Activated naive CD8-positive, alpha-beta T cell treated with anti-CD3 and anti-CD28 coated beads, Interleukin-2, amount 10 ng/mL, durations not matched to agents 7 days and 5 days (primary cell): ENCODE data around the gene OGFOD1. TPM values are rescaled to one million over a fixed set of nuclear protein-coding genes. Genes with fewer than 3 reads are reported as not detected.
"Not testable (repeated sequence)": the region's sequence is repeated elsewhere in the genome, so short reads cannot be mapped to it uniquely, and the experiment has no call there.

Source experiments
- ATAC-seq: fragments of 150-1000 bp; cut with Tn5 transposase; one replicate; pipeline ENCODE4 v1.10.0; 2021; ENCODE audit warnings: low read depth, moderate library complexity
- POLR2A ChIA-PET: fragments of 350-600 bp; sonication (Branson Sonifier 250); formaldehyde crosslinking; loops from one replicate; lab custom pipeline; 2021; ENCODE audit warnings: antibody characterized with exemption; lab: Charles Lee
- DNase-seq: peaks from one replicate; pipeline ENCODE4 v3.0.0; 2021
- H3K27ac Mint-ChIP-seq: one replicate; pipeline ENCODE4 v1.8.0; 2022; ENCODE audit warnings: mild to moderate bottlenecking, mixed read lengths
- H3K27me3 Mint-ChIP-seq: one replicate; pipeline ENCODE4 v1.8.0; 2022; ENCODE audit warnings: mild to moderate bottlenecking, moderate library complexity, mixed read lengths
- H3K36me3 Mint-ChIP-seq: one replicate; pipeline ENCODE4 v1.8.0; 2021; ENCODE audit warnings: mild to moderate bottlenecking, mixed read lengths
- H3K4me1 Mint-ChIP-seq: one replicate; pipeline ENCODE4 v1.8.0; 2021; ENCODE audit warnings: mixed read lengths
- H3K4me3 Mint-ChIP-seq: one replicate; pipeline ENCODE4 v1.8.0; 2022; ENCODE audit warnings: mild to moderate bottlenecking, moderate library complexity, mixed read lengths
- H3K9me3 Mint-ChIP-seq: one replicate; pipeline ENCODE4 v1.8.0; 2021; ENCODE audit warnings: mixed read lengths
- total RNA-seq, 2 experiments: library from RNA; stranded (reverse); gene quantifications; one replicate each; pipeline ENCODE4 v1.2.3, GENCODE V29; 2021

Gene OGFOD1
- total RNA-seq, 2 experiments from 2014 or later = 39.3 to 39.6 TPM

GRCh38 chr16:56477096-56477878, 25.9 kb downstream of the OGFOD1 start:
- DNase-seq = no peak
- no peak overlapping the region for H3K4me3 Mint-ChIP-seq
- POLR2A ChIA-PET = no interaction called here
- peaks cover 41% of the 10 kb centered on the region for H3K36me3 Mint-ChIP-seq
- no peak overlapping the region for H3K27ac Mint-ChIP-seq
- peak; percentile 39 for ATAC-seq
- no peaks in the 10 kb centered on the region for H3K27me3 Mint-ChIP-seq
- peaks cover 10% of the 10 kb centered on the region for H3K4me1 Mint-ChIP-seq
- no peaks in the 10 kb centered on the region for H3K9me3 Mint-ChIP-seq

DNA sequence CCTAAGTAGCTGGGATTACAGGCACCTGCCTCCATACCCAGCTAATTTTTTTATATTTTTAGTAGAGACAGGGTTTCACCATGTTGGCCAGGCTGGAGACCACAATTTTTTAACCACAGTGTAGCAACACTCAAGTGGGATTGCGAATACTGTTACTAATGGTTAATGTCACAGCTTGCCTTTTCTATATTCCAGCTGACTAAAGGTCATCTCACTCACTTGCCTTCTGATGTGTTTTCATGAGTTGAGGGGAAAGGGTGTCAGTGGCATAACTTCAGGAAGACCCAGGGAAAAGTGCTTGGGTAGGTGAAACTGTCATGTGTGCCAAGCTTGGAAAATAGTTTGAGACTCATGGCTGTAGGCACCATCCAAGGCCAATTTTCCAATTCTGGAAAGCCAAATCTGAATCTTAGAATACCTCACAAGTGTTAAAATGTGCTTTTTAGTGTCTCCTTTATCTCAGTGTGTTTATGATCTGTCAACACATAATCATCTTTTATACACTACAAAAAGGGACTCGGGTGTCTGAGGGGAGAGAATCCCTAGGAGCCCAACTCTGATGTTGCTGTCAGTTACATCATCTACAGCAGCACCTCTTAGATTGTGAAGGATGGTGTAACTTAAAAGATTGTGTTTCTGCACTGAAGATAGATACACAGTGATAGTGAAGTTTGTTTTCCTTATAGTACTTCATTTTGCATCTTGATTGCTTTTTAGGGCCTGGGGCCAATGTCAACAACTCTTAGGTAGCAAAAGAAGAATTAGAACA, 27.1 kb downstream of the OGFOD1 start:
- Mint-ChIP-seq H3K4me3 (no peak overlapping the region), H3K9me3 (no peaks in the 10 kb centered on the region), H3K27me3 (no peaks in the 10 kb centered on the region), H3K27ac (no peak overlapping the region), H3K4me1 (peaks cover 10% of the 10 kb centered on the region), H3K36me3 (peaks cover 42% of the 10 kb centered on the region)
- ATAC-seq = no peak
- POLR2A ChIA-PET = interaction anchor here (1.8 kb wide), 1 partner anchor 27 kb away, joined by 8 read pairs; the partner anchor contains the start of genes NUDT21 and OGFOD1
- DNase-seq = no peak

DNA sequence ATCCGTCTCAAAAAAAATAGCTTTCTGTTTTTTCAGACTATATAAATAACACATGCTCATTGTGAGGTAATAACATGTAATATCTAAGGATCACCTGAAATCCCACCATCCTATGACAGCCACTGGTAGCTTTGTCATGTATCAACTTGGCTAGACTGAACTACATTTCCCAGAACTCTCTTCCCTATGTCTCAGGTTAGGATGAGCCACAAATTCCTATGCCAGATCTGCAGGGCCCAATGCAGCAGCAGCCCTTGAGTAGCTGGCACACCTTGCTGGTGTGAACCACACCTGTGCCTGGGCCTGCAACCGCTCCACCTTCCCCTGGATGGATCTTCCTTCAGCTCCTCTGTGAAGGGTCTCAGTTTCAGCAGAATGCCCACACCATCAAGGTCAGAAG, 28.1 kb downstream of the OGFOD1 start:
- ATAC-seq (no peak), DNase-seq (no peak)
- no peak overlapping the region for H3K4me3 Mint-ChIP-seq
- no peaks in the 10 kb centered on the region for H3K27me3 Mint-ChIP-seq
- H3K36me3 Mint-ChIP-seq = peaks cover 42% of the 10 kb centered on the region
- peak overlapping the region; percentile 9 for H3K27ac Mint-ChIP-seq
- H3K4me1 Mint-ChIP-seq = peaks cover 10% of the 10 kb centered on the region
- POLR2A ChIA-PET = interaction anchor here (1.8 kb wide), 1 partner anchor 28 kb away, joined by 8 read pairs; the partner anchor contains the start of genes NUDT21 and OGFOD1
- no peaks in the 10 kb centered on the region for H3K9me3 Mint-ChIP-seq

DNA sequence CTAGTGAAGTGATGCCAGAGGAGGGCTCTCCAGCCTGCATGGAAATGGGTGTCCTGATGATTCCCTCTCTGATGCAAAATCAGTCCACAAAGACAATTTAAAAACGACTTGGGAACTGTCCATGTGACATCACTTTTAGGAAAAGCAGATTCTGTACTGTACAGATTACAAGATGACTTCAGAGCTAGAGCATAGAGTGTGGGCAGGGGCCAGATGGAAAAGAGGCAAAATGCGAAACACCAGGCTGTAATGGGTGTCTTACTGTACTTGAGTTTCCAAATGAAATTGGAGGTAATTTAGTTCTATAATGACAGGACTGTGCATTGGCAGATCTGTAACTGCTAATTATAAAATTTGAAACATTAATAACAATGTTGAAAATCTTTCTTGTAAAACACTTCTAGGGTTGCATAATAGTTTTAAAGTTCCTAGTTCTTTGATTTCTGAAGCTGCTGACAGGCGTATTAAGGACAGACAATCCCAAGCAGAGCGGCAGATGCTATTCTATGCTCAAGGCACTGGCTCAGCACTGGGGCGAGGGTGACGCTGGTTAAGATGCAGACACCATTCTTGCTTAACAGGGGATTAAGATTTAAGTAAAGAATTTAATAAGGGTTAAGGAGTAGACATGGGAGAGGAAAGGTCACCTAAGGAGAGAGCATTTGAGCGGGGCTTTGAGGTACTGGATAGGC, 29.6 kb downstream of the OGFOD1 start:
- Mint-ChIP-seq H3K27ac (no peak overlapping the region), H3K9me3 (no peaks in the 10 kb centered on the region), H3K4me3 (no peak overlapping the region), H3K4me1 (peaks cover 10% of the 10 kb centered on the region), H3K27me3 (no peaks in the 10 kb centered on the region), H3K36me3 (peaks cover 30% of the 10 kb centered on the region)
- no peak for ATAC-seq
- POLR2A ChIA-PET = no interaction called here
- DNase-seq = no peak

GRCh38 chr16:56481468-56482122, 30.2 kb downstream of the OGFOD1 start:
- Mint-ChIP-seq H3K4me1 (peaks cover 9% of the 10 kb centered on the region), H3K27ac (no peak overlapping the region), H3K36me3 (peaks cover 28% of the 10 kb centered on the region), H3K4me3 (no peak overlapping the region), H3K27me3 (no peaks in the 10 kb centered on the region), H3K9me3 (no peaks in the 10 kb centered on the region)
- POLR2A ChIA-PET = no interaction called here
- DNase-seq (no peak), ATAC-seq (no peak)

- Mint-ChIP-seq H3K27ac (no peak overlapping the region), H3K4me1 (peaks cover 3% of the 10 kb centered on the region), H3K36me3 (peaks cover 20% of the 10 kb centered on the region), H3K9me3 (no peaks in the 10 kb centered on the region), H3K27me3 (no peaks in the 10 kb centered on the region), H3K4me3 (no peak overlapping the region)
- ATAC-seq (no peak), DNase-seq (no peak)
- POLR2A ChIA-PET = no interaction called here
These were observed 31.4 kb downstream of the OGFOD1 start for GRCh38 chr16:56482683-56483236.

GRCh38 chr16:56483394-56483793, 32.0 kb downstream of the OGFOD1 start:
- POLR2A ChIA-PET = no interaction called here
- no peak for ATAC-seq
- Mint-ChIP-seq H3K4me3 (no peak overlapping the region), H3K9me3 (no peaks in the 10 kb centered on the region), H3K4me1 (peaks cover 3% of the 10 kb centered on the region), H3K27me3 (no peaks in the 10 kb centered on the region), H3K36me3 (peaks cover 20% of the 10 kb centered on the region), H3K27ac (no peak overlapping the region)
- DNase-seq = no peak

DNA sequence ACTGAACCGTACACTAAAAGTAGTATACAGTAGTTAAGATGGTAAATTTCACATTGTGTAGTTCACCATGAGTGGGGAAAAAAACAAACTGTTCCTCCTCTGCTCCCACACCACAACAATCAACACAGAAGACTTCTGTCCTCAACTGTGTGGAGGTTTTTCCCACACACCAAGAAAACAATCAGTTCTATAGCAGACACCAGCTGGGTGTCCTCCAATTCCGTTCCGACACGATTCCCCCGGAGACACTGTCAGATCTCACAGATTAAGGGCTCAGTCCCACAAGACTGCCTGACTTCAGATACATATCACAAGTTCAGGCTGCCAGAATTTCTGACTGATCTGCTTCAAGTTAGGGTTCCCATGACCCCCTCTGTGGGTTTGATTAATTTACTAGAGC, 36.7 kb downstream of the OGFOD1 start:
- H3K27ac Mint-ChIP-seq = no peak overlapping the region
- POLR2A ChIA-PET = no interaction called here
- no peak for DNase-seq
- H3K27me3 Mint-ChIP-seq = no peaks in the 10 kb centered on the region
- peaks cover 4% of the 10 kb centered on the region for H3K36me3 Mint-ChIP-seq
- H3K9me3 Mint-ChIP-seq = no peaks in the 10 kb centered on the region
- H3K4me3 Mint-ChIP-seq = no peak overlapping the region
- no peak for ATAC-seq
- H3K4me1 Mint-ChIP-seq = no peaks in the 10 kb centered on the region

- H3K9me3 Mint-ChIP-seq, H3K4me1 Mint-ChIP-seq, H3K27ac Mint-ChIP-seq, POLR2A ChIA-PET, H3K27me3 Mint-ChIP-seq, ATAC-seq, DNase-seq, H3K4me3 Mint-ChIP-seq, H3K36me3 Mint-ChIP-seq: not testable (repeated sequence)
These were observed 37.5 kb downstream of the OGFOD1 start for GRCh38 chr16:56488868-56489267.

GRCh38 chr16:56491657-56492261, 40.4 kb downstream of the OGFOD1 start:
- Mint-ChIP-seq H3K4me3 (no peak overlapping the region), H3K4me1 (no peaks in the 10 kb centered on the region), H3K27me3 (no peaks in the 10 kb centered on the region), H3K27ac (no peak overlapping the region), H3K36me3 (peaks cover under 1% of the 10 kb centered on the region), H3K9me3 (no peaks in the 10 kb centered on the region)
- POLR2A ChIA-PET = interaction anchor here (0.7 kb wide), 2 partner anchors 37 to 694 kb away, joined by 3 to 4 read pairs; no protein-coding TSS in a partner anchor
- no peak for DNase-seq
- ATAC-seq = no peak

- ATAC-seq (no peak), DNase-seq (no peak)
- H3K4me1 Mint-ChIP-seq = no peaks in the 10 kb centered on the region
- H3K36me3 Mint-ChIP-seq = peaks cover 1% of the 10 kb centered on the region
- H3K27me3 Mint-ChIP-seq = no peaks in the 10 kb centered on the region
- H3K9me3 Mint-ChIP-seq = no peaks in the 10 kb centered on the region
- no peak overlapping the region for H3K27ac Mint-ChIP-seq
- POLR2A ChIA-PET = no interaction called here
- no peak overlapping the region for H3K4me3 Mint-ChIP-seq
These were observed 41.8 kb downstream of the OGFOD1 start for GRCh38 chr16:56493126-56493525.

- Mint-ChIP-seq H3K4me3 (no peak overlapping the region), H3K9me3 (no peaks in the 10 kb centered on the region), H3K27ac (no peak overlapping the region), H3K36me3 (peaks cover 3% of the 10 kb centered on the region), H3K27me3 (no peaks in the 10 kb centered on the region), H3K4me1 (no peaks in the 10 kb centered on the region)
- ATAC-seq = no peak
- POLR2A ChIA-PET = interaction anchor here (0.6 kb wide), 1 partner anchor 41 kb away, joined by 4 read pairs; no protein-coding TSS in a partner anchor
- no peak for DNase-seq
These were observed 42.5 kb downstream of the OGFOD1 start for GRCh38 chr16:56493815-56494214.
